Stimulated activated CD8-positive, alpha-beta memory T cell treated with anti-CD3 and anti-CD28 coated beads, Interleukin-4, amount 100 ng/mL, for 4 hours (primary cell): Measurements from ENCODE around the gene LINGO3.
"Not testable (repeated sequence)": the region's sequence is repeated elsewhere in the genome, so short reads cannot be mapped to it uniquely, and the experiment has no call there.

ENCODE experiments used
- DNase-seq, 2 donors: peaks; one replicate each; pipeline ENCODE4 v3.0.0-alpha.2; 2020; ENCODE audit warnings: low read depth in 2 of 2, low spot score in 1 of 2

LINGO3 gene, protein sequence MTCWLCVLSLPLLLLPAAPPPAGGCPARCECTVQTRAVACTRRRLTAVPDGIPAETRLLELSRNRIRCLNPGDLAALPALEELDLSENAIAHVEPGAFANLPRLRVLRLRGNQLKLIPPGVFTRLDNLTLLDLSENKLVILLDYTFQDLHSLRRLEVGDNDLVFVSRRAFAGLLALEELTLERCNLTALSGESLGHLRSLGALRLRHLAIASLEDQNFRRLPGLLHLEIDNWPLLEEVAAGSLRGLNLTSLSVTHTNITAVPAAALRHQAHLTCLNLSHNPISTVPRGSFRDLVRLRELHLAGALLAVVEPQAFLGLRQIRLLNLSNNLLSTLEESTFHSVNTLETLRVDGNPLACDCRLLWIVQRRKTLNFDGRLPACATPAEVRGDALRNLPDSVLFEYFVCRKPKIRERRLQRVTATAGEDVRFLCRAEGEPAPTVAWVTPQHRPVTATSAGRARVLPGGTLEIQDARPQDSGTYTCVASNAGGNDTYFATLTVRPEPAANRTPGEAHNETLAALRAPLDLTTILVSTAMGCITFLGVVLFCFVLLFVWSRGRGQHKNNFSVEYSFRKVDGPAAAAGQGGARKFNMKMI

DNA sequence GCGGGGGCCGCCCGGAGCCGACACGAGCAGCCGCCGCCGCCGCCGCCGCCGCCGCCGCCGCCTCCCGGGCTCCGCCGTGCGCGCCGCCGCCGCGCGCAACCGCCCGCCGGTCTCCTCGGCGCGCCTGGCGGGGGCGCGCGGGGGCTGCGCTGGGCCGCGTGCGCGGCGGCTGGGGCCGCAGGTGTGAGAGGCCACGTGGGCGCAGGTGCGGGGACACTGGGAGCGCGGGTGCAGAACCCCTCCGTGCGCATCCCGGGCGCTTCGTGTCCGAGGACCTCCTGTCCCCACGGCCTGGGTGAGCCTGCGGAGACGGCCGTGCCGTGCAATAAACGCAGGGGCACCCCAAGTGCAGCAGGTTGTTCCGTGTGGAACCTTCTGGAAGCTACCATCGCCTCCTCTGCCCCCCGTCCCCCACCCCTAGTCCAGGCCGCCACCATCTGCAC, at the start of gene LINGO3:
Gene LINGO3, minus strand, starts transcription at position 41 of the 443 bp plus-strand sequence. CDS start 16,378 bp downstream, outside the sequence.
- no peak for DNase-seq

DNA sequence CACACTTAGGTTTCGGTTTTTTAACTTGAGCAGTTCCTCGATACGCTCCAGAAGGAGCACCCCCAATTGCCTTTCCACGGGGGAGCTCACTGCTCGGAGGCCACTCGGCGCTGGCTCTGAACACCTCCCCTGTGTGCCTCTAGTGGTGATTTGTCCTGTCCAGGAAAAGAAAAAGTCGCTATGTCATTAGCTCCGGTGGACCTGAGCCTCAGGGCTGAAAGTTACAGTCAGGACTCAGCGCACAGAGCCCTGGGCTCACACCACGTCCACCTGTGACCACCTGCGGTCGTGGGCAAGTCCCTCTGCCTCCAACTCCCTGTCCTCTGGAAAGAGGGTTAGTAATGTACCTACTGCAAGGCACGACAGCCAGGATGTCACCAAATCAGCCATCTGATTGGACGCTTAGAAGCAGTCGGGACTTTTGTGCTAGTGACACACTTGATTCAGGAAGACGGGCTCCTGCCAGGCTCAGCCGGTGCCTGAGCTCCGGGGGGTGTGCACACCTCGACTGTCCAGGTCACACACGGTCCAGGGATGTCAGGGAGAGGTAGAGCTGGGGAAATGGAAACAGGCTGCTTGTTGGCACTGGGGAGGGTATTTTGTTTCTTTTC, 48.2 kb upstream of the LINGO3 start:
- DNase-seq = no peak

DNA sequence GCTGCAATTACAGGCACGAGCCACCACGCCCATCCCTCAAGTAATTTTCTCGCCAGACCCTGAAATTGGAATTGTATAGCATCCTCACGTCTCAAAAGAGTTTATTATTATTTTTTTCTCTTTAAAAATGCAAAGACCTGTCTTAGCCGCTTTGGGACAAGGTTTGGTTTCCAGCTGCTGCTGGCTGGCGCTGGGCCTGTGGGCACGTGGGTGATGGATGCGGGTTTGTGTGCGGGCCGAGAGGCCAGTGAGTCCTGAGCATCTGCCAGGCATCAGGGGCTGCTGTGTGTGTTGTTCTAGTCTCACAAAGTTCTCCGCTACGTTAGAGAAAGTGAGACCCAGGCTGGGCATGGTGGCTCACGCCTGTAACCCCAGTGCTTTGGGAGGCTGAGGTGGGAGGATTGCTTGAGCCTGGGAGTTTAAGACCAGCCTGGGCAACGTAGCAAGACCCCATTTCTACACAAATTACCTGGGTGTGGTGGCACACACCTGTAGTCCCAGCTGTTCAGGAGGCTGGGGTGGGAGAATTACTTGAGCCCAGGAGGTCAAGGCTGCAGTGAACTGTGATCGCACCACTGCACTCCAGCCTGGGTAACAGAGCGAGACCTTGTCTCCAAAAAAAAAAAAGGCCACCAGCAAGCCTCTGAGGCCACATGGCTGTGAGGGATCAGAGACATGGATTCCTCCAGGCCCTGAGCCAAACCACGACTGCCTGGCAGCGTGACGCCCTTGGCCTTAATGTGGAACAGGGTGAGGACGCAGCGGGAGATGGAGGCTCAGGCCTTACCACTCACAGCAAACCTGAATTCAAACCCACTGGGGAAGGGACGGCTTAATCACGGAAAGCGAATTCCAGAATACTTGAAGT, 47.4 kb upstream of the LINGO3 start:
- no peak for DNase-seq

DNA sequence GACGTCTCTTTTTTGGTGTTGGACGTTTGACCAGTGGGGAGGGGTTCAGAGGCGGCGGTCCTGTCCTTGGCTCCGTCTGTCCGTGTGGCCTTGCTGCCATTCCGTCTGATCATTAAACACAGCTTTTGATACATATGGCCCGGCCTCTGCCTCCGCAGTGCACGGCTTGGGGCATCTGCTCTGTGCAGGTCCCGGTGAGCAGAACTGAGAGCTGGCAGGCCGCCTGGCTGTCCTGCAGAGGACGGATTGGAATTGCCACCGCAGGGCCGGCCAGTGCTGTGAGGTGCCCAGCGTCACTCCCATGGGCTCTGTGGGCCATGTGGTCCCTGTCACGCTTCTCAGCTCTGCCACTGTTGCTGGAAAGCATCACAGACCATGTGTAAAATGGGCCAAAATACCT, 46.7 kb upstream of the LINGO3 start:
- no peak for DNase-seq

DNA sequence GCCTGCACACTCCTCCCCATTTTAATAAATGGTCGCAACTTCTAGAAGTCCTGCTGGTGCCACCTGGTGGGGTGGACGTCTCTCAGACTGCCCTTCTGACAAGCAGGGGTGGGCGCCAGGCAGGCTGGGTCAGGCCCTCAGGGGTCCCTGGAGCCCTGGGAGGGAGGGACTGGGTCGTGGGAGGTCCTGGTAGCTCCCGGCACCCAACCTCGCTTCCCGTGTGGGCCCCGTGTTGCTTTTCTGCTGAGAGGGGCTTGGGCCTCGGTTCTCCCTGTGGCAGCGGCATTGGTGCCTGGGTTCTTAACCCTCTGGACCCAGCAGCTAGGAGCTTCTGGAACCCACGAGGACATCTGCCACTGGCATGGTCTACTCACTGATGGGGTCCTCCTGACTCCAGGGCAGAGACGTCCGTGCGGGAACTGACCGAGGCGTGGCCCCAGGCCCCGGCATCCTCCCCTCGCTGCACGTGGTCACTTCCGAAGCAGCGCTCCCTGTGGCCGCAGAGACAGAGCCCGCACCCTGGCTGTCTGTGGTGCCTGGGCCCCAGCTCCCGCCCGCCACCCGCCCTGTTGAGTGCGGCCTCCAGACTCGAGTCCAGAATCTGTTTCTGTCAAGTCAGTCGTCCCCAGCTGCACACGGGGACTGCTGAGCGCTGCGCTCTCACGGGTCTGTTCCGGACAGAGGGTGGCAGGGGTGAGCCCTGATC, 46.1 kb upstream of the LINGO3 start:
- DNase-seq = no peak

DNA sequence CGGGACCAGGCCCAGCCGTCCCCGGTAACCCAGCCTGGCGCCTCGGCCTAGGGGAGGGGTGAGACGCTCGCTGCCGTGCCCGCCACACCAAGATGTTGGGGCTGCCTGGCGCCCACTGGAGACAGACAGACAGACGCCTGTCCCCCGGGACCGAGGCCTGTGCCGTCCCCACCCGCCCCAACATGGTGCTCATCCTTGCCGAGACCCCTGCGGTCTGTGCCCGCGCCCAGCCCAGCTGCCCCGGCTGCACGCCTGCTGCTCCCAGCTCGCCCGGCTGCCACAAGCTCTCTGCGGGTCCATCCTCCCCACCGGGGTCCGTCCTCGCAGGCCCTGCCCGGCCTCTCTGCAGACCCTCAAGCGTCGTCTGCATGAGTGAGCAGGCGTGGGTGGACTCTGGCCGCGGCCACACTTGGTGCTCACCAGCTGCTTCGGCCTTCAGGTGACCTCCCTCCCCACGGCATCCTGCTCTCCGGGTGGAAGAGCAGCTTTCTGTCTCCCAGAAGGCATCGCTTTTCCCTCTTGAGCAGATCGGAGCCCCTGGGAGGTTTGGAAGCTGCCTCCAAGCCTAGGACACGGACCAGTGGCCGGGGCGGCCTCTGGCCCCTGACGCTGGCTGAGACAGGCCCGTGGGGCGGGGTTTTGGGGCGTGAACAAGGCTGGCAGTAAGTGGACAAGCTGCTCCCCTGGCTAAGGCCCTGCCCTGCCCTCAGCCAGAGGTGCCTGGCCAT, 45.4 kb upstream of the LINGO3 start:
- DNase-seq = no peak

DNA sequence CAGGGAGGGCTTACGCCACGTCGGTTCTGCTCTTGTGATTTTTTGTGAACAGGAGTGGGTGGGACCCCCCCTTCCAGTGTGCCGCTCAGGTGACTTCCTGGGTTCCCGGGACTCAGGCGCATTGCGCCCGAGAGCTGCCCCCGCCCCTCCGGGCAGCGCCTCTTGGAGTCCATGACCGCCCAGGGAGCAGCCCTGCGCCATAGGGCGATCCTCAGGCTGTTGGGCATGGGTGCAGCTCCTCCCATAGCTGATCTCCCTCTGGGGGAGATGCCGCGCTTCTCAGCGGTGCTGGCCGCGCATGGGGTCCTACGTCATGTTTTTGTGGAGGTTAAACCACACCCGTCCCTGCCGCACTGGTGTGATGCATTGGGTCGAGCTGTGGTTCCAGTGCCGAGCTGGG, 44.2 kb upstream of the LINGO3 start:
- DNase-seq = no peak

DNA sequence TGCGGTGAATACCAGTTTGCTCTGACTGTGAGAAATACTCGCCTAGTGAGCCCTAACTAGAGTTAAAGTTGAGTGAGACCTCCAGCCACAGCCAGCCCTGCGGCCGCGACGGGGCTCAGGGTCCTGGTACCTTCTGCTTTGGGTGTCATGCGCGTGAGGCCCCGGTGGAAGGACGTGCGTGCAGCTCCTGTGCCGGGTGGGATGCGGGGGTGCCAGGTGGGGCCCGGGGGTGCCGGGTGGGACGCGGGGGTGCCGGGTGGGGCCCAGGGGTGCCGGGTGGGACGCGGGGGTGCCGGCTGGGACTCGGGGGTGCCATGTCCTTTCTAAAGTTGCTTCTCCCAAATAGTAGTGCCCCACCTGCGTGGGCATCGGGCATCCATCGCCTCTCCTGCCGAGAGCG, 43.6 kb upstream of the LINGO3 start:
- DNase-seq = no peak

DNA sequence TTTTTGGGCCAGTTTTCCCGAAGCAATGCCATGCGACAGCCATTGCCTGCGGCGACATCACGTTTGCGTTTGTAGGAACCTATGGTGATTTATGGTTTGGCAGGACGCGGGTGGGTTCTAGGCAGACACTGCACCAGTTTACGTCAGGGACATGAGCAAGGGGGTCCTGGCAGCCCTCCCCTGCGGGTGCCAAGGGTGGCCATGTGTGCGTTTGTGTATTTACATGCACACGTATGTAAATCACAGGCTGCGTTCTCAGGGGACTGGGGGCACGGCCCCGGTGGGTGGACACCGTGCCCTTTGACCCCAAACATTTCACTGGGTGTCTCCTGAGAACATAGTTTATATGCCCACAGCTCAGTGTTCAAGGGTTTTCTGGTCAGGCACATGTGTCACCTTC, 42.7 kb upstream of the LINGO3 start:
- DNase-seq = no peak

DNA sequence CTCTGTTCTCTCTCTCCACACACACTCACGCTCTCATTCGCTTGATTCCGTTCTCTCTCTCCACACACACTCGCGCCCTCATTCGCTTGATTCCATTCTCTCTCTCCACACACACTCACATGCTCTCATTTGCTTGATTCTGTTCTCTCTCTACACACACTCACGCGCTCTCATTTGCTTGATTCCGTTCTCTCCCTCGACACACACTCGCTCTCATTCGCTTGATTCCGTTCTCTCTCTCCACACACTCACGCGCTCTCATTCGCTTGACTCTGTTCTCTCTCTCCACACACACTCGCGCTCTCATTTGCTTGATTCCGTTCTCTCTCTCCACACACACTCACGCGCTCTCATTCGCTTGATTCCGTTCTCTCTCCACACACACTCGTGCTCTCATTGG, 41.9 kb upstream of the LINGO3 start:
- not testable (repeated sequence) for DNase-seq

DNA sequence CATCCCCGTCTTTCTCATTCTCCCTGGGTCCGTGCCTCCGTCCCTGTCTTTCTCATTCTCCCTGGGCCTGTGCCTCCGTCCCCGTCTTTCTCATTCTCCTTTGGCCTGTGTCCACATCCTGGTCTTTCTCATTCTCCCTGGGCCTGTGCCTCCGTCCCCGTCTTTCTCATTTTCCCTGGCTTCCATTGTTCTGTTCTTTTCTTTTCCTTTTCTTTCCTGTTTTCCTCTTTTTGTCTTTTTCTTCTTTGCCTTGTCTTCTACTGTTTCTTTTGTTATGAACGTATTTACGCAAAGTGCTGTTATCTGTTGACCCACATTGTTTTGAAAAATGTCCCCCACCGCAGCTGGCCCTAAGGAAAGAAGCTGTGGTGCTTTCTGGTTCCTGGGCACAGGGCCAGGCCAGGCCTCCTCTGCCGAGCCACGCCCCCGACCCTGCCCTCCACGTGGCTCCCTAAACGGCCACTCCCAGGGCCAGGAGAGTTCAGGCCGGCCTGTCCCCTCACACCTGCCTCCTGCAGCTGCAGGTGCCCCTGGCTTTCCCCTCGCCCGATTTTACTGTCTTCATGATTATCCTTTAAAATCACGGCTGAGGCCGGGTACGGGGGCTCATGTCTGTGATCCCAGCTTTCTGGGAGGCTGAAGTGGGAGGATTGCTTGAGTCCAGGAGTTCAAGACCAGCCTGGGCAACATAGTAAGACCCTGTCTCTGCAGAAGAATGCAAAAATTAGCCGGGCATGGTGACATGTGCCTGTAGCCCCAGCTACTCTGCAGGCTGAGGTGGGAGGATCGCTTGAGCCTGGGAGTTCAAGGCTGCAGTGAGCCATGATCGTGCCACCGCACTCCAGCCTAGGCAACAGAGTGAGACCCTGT, 38.1 kb upstream of the LINGO3 start:
- DNase-seq = no peak

DNA sequence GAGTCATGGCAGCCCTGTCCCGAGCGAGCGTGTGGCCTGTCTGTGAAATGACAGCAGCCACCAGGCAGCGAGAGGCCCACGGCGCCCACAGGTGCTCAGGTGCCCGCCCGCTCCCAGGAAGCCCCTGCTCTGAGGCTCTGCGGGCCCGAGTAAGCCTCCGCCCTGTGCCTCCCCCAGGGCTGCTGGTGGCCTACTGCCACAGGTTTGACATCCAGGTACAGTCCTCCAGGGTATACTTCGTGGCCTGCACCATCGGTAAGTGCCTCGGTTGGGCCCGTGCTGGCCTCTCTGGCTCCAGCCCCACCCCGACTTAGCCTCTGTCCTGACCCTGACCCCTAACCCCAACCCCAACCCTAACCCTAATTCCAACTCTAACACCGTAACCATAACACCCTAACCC, 37.1 kb upstream of the LINGO3 start:
- no peak for DNase-seq

DNA sequence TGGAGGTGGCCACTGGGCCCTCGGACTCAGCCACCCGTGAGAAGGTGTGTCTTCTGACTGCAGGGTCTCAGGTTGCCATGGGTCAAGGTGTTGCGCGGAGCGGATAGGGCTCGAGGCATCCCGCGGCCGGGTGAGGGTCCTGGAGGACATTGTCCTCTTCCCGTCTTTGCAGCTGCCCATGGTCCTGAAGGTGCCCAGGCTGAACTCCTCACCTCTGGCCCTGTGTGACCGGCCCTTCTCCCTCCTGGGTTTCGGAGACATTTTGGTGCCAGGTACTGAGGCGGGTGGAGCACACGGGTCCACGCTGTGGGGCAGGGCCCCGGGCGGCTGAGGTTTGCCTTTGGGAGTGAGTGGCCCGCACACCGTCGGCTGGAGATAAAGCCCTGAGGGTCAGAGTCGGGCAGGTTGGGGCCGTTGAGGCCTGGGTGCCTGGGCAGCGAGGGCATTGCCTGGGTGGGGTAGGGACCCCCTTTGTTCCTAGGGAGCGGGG, 36.5 kb upstream of the LINGO3 start:
- no peak for DNase-seq

DNA sequence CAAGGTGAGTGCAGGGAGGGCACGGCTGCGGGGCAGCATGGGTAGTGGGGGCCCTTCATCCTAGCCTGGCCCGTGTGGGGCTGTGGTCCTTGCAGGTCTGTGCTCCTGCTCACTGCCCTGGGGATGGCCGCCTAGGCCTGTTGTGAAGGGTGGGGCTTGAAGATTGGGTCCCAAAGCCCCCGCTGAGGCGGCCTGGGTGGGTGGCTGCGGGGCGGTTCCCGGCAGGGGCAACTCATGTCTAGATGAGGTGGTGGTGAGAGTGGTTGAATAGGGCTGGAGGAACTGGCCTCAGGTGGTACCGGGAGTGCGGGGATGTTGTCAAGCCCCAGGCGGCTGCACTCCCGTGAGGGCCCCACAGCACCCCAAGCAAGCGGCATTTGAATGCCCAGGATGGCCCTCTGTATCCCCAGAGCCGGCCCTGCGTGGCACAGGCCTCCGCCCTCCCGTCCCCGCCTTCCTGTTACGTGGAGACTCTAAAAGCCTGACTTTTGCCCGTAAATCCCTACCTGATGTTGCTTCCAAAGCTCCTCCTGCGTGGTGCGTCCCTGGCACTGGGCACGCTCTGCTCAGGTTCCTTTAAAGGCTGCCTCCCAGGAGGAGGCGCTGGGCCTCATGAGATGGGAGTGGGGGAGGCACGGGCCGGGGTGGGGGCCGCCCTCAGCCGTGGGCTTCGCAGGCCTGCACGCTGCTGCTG, 35.5 kb upstream of the LINGO3 start:
- no peak for DNase-seq

DNA sequence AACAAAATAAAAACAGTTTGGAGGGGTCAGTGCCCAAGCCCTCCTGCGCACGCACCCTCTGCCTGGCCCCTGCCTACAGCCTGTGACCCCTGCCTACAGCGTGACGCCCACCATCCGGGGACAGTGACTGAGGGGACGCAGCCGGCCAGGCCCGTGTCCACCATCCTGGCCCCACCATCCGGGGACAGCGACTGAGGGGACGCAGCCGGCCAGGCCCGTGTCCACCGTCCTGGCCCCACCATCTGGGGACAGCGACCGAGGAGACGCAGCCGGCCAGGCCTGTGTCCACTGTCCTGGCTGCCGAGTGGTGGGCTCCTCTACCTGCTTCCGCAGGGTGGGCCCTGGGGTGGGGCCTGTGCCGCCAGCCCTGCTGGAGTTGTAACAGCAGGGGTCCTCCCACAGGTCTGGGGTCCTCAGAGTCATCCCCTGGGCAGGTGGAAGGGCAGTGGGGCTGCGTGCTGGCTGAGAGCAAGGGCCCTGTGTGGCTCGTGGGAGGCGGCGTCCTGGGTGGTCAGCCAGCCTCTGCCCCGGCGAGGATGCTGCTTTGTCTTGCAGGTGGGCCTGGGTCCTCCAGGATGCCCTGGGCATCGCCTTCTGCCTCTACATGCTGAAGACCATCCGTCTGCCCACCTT, 34.8 kb upstream of the LINGO3 start:
- no peak for DNase-seq

DNA sequence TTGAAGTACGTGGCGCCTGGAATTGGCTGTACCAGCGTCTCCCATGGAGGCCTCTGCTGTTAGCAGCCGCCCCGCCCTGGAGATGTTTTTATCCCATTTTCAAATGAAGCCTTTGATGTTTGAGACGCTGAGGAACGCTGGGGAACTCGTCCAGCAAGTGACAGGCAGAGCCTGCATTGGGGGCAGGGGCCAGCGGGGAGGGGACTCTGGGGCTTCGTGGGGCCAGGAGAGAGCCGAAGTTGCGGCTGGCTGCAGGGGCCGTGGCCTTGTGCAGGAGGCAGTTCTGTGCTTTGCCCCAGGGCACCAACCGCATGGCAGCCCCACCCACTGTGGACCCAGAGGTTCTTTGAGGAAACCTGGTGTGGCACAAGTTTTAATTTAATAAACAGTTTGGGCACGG, 34.0 kb upstream of the LINGO3 start:
- no peak for DNase-seq

DNA sequence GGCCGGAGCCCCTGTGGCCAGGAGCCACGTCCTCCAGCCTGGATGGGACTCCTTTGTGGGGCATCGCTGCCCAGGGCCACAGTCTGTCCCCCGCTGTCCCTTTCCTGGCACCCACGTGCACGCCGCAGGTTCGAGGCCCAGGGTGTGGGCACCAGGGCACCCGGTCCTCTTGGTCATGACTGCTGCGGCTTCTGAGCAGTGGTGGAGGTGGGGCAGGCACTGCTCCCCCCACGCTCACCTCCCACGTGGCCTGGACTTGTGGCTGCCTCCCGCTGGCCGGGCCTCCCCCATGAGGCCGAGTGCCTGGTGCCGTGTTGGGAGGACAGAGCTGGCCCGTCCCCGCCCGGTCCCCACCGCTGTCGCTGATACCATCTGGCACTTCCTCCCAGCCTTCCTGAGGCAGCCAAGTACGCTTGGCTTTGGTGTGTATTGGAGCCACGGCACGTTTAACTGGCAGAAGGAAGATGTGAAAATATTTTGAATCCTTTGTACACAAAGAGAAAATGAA, 33.3 kb upstream of the LINGO3 start:
- no peak for DNase-seq
